Cardiac muscle cell (in vitro differentiated cells and primary cell): ENCODE measurements around the gene DHH. TPM values are rescaled to one million over a fixed set of nuclear protein-coding genes. Genes with fewer than 3 reads are reported as not detected.

Experiments
- DNase-seq, 2 donors: peaks; one replicate each; pipeline versions ENCODE4 v3.0.0 to v3.0.0-alpha.2; 2010 to 2017; ENCODE audit warnings: low read depth in 1 of 2, low spot score in 1 of 2
- H3K27ac ChIP-seq: fragments of 200-600 bp; sonication (generic); 2 replicates; pipeline ENCODE4 v1.5.1; 2016
- H3K27me3 ChIP-seq: fragments of 200-600 bp; sonication (generic); 2 replicates; pipeline ENCODE4 v1.6.0; 2016; ENCODE audit warnings: control low read depth
- H3K36me3 ChIP-seq: fragments of 200-600 bp; sonication (generic); 2 replicates; pipeline ENCODE4 v1.5.1; 2016; ENCODE audit warnings: control low read depth
- H3K4me1 ChIP-seq: fragments of 200-600 bp; sonication (generic); 2 replicates; pipeline ENCODE4 v1.8.1; 2017; ENCODE audit warnings: low read depth, mild to moderate bottlenecking, mixed run types
- H3K4me3 ChIP-seq: fragments of 200-600 bp; sonication (generic); 2 replicates; pipeline ENCODE4 v1.5.1; 2016; ENCODE audit warnings: mild to moderate bottlenecking
- H3K9me3 ChIP-seq: fragments of 200-600 bp; sonication (generic); 2 replicates; pipeline ENCODE4 v1.5.1; 2017; ENCODE audit warnings: low read depth, mild to moderate bottlenecking, control low read depth
- polyA plus RNA-seq: library from polyadenylated mRNA; unstranded; fragments of >200 nt; fragmentation: Nextera tagmentation; extraction: Ambion mirVana; gene quantifications from 2 replicates; pipeline ENCODE4 v1.2.1, GENCODE V29; 2016
- total RNA-seq: library from RNA; depleted of rRNA; stranded (reverse); fragments of >200 nt; gene quantifications from 2 replicates; pipeline ENCODE4 v1.2.3, GENCODE V29; 2016
- TF ChIP-seq, protein P1 (sequence below): IDR thresholded peaks from 2 replicates; pipeline ENCODE4 v1.5.1; 2012; ENCODE audit warnings: low read depth, mild to moderate bottlenecking, low read length

DHH gene
- total and polyA plus RNA-seq, 2 experiments from 2014 or later, result 0.36 TPM; not detected in 1

DNA sequence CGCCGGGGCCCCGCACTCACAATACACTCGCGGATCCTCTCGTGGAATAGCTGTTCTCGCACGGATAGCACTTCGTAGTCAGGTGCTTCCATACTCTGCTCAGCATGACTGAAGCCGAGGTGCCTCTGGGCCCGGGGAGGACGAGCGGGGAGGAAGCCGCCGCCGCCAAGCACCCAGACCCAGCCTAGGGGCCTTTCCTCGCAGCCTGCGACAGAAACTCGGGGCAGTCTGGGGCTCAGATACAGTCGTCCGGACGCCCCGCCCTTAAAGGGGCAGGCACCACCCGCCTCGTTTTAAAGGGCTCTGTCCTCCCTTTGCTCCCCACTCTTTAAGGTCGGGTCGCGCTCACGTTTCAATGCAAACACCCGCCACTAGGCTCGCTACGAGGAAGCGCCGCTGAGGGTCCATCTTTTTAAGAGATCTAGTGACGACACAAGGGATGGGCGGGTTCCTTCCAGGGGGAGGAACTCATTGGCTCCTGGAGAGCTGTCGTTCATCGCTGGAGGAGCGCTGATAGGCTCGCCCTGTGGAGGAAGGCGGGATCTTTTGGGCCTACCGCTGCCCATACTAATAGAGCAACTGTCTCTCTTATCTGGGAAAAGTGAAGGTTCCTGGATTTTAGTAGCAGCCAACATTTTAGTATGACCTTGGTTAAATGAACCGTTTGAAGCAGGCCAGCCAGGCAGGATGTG, 16.0 kb upstream of the DHH start, which contains the start of gene LMBR1L:
Gene LMBR1L (minus strand): TSS at position 384 of the 692 bp plus-strand sequence. CDS start 292 bp downstream, at position 92.
- Histone ChIP-seq H3K4me3 (peak within 1 kb of the TSS; percentile 73), H3K9me3 (no peaks in the 10 kb centered on the region), H3K4me1 (peaks cover 10% of the 10 kb centered on the region), H3K36me3 (no peaks in the 10 kb centered on the region), H3K27me3 (no peaks in the 10 kb centered on the region), H3K27ac (peak within 1 kb of the TSS; percentile 87)
- DNase-seq, result peak; percentile 98 to 99
- TF ChIP-seq, protein P1, sequence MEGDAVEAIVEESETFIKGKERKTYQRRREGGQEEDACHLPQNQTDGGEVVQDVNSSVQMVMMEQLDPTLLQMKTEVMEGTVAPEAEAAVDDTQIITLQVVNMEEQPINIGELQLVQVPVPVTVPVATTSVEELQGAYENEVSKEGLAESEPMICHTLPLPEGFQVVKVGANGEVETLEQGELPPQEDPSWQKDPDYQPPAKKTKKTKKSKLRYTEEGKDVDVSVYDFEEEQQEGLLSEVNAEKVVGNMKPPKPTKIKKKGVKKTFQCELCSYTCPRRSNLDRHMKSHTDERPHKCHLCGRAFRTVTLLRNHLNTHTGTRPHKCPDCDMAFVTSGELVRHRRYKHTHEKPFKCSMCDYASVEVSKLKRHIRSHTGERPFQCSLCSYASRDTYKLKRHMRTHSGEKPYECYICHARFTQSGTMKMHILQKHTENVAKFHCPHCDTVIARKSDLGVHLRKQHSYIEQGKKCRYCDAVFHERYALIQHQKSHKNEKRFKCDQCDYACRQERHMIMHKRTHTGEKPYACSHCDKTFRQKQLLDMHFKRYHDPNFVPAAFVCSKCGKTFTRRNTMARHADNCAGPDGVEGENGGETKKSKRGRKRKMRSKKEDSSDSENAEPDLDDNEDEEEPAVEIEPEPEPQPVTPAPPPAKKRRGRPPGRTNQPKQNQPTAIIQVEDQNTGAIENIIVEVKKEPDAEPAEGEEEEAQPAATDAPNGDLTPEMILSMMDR, result peak; percentile 52

DNA sequence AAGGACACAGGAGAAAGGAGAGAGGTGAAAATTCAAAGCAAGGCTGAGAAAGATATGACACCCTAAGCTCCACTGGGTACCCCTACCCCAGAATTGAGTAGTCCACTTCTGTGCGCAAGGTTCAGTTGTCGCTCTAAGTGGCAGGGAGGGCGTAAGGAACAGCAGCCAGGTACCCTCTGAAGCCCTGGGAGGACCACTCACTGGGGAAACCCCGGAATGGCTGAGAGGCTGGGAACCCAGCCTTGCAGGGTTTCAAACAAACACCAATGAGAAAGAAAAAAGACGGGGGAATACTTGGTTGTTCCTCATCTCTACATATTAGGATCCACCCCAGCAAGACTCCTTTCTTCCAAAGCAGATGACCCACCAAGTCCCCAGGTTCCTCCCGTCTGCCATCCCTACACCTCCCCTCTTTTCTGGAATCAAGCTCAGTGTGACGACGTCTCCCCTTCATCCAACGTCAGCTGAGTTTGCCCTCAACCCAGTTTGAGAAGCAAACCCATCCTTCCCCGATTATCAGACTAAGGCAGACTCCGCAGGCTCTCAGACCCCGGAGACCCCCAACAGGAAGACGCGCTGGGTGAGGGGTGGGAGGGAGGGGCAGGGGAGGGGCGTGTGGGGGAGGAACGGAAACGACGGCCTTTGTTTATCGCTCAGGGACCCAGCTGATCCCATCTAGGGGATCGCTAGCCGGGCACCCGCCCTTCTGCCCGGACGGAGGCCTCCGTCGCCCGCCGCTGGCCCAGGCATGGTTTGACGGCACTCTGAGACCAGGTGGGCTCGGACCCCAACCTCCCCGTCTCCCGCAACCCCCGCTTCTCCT, 15.3 kb upstream of the DHH start:
- Histone ChIP-seq H3K27me3 (no peaks in the 10 kb centered on the region), H3K9me3 (no peaks in the 10 kb centered on the region), H3K36me3 (no peaks in the 10 kb centered on the region), H3K4me3 (peak overlapping the region; percentile 73), H3K4me1 (peaks cover 10% of the 10 kb centered on the region), H3K27ac (peak overlapping the region; percentile 87)
- peak in 1 of 2 donors; percentile 29 for DNase-seq
- TF ChIP-seq, protein P1, result no peak

DNA sequence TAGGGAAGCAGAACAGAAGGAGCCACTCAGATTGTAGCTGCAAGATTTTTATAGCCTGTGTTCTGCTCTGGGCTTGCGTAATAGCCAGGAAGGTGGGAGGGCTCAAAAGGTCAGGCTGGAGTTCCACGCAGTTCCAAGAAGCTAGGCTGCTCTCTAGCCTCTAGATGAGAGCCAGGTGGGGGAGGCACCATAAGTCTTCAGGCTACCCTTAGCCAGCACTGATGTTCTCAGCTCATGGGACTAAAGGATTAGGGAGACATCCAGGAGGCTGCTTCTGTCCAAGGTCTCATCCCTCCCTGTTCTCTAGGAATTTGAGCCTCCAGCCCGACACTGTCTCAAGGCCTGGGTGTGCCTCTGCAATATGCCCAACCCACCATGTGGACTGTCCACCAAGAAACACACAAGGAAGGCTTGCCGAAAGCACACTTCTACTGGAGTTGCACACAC, 14.4 kb upstream of the DHH start:
- H3K27me3 ChIP-seq, result no peaks in the 10 kb centered on the region
- peak in 1 of 2 donors; percentile 76 for DNase-seq
- peak overlapping the region; percentile 33 for H3K27ac ChIP-seq
- TF ChIP-seq, protein P1, result no peak
- no peaks in the 10 kb centered on the region for H3K9me3 ChIP-seq
- peak overlapping the region; percentile 73 for H3K4me3 ChIP-seq
- H3K4me1 ChIP-seq, result peaks cover 10% of the 10 kb centered on the region
- peaks cover 3% of the 10 kb centered on the region for H3K36me3 ChIP-seq

DNA sequence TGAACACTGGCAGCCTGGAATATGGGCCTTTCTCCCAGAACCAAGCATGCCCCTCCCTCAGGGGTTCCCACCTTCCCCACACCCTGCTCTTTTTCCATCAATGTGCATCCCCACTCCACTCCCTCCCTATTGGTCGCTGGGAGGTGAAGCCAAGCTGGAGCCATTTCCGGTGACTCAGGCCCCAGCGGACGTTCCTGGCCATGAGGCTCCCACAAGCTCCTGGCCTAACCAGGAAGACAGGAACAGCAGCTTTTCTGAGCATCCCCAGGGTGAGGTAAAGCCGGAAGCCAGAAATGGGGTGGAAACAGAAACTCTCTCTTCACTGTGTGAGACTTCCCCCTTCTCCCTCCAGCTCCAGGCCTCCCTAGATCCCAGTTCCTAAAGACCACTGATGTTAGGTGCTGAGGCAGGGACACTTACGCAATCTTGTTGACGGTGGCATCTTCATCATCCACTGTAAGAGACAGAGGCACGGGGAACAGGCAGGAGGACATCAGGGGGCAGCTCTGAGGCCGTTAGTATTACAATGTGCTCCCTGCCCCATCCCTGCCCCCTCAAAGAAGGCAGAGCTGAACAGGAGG, 11.0 kb upstream of the DHH start:
- no peak overlapping the region for H3K27ac ChIP-seq
- no peaks in the 10 kb centered on the region for H3K9me3 ChIP-seq
- TF ChIP-seq, protein P1, result no peak
- no peaks in the 10 kb centered on the region for H3K27me3 ChIP-seq
- H3K4me3 ChIP-seq, result no peak overlapping the region
- DNase-seq, result peak in 1 of 2 donors; percentile 64
- peaks cover 10% of the 10 kb centered on the region for H3K4me1 ChIP-seq
- H3K36me3 ChIP-seq, result peaks cover 36% of the 10 kb centered on the region

DNA sequence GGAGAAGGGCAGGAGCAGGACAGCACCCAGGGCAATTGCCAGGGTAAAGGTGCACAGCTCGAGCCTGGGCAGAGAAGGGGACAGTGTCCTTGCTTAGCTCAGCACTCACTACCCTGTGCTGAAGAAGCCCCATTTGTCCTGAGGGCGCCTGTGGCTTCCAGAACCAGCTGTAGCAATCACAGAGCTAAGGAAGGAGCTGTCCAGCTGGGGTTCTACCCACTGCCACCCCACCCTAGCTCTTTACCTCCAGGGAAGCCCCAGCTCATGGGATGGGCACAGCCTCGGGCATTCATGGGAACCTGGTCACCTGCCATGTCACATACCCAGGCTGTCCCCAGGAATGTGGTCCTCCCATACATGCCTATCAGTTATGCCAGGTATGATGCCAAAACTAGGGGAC, 10.2 kb upstream of the DHH start:
- Histone ChIP-seq H3K27me3 (no peaks in the 10 kb centered on the region), H3K9me3 (no peaks in the 10 kb centered on the region), H3K36me3 (peaks cover 43% of the 10 kb centered on the region), H3K4me1 (peaks cover 10% of the 10 kb centered on the region), H3K27ac (no peak overlapping the region), H3K4me3 (no peak overlapping the region)
- DNase-seq, result no peak
- TF ChIP-seq, protein P1, result no peak
